ENCODE measurements around the gene MAP2K5. TPM values are rescaled to one million over a fixed set of nuclear protein-coding genes. Genes with fewer than 3 reads are reported as not detected.

The MAP2K5 gene
- total and polyA plus RNA-seq, 2 experiments from 2014 or later: 6.8 to 13.6 TPM

DNA sequence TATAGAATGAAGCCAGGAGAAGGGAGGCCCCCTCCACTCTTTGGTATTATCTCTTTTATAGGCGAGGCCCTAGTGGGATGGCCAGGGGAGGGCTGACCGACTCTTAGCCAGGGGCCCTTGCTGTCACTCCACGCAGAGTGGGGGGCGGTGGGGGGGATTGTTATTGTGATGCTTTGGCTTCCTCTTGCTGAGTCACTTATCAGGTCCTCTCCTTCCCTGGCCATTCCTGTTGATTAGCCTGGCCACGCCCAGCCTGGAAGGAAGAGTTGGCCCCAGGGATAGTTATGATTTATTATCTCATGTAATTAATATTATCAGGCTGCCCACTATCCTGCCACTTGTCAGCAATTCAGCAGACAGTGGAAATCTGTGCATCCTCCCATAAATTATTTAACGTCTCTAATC is 257.3 kb downstream of the MAP2K5 start:
- Histone ChIP-seq H3K9me3 (ENCODE audit: low read depth) (no peaks in the 10 kb centered on the region), H3K4me3 (no peak overlapping the region), H3K27ac (no peak overlapping the region), H3K4me1 (ENCODE audit: low read depth) (no peaks in the 10 kb centered on the region), H3K36me3 (no peaks in the 10 kb centered on the region), H3K27me3 (peaks cover 53% of the 10 kb centered on the region)
- no peak for DNase-seq (ENCODE audit: low read depth in 1 of 2, low spot score in 1 of 2)
- TF ChIP-seq CTCF (IDR thresholded peaks at IDR 0.05; ENCODE audit: low read depth, low read length): no peak

DNA sequence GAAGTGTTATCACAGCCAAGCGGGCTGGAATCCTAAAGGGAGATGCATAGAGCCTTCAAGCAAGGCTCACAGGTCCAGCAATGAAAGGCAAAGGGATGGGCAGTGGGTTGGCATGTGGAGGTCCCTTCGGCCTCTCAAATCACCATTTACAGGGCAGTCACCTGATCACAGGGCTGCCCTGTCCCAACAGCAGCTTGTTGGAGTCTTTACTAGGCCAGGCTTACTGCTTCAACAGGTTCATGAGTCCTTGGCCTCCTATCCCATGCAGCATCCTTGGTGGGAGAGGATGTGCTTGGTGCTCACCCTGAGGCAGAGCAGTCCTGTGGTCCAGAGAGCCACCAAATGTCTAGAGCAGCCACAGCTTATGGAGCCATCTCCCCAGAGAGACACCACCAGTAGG is 258.6 kb downstream of the MAP2K5 start:
- TF ChIP-seq CTCF (IDR thresholded peaks at IDR 0.05; ENCODE audit: low read depth, low read length): no peak
- no peak overlapping the region for H3K27ac ChIP-seq
- peaks cover 65% of the 10 kb centered on the region for H3K27me3 ChIP-seq
- no peak for DNase-seq (ENCODE audit: low read depth in 1 of 2, low spot score in 1 of 2)
- H3K4me3 ChIP-seq: no peak overlapping the region
- no peaks in the 10 kb centered on the region for H3K36me3 ChIP-seq
- no peaks in the 10 kb centered on the region for H3K4me1 ChIP-seq (ENCODE audit: low read depth)
- H3K9me3 ChIP-seq (ENCODE audit: low read depth): no peaks in the 10 kb centered on the region

- TF ChIP-seq CTCF (IDR thresholded peaks at IDR 0.05; ENCODE audit: low read depth, low read length): no peak
- Histone ChIP-seq H3K36me3 (no peaks in the 10 kb centered on the region), H3K27me3 (peaks cover 71% of the 10 kb centered on the region), H3K27ac (no peak overlapping the region), H3K4me1 (ENCODE audit: low read depth) (no peaks in the 10 kb centered on the region), H3K9me3 (ENCODE audit: low read depth) (no peaks in the 10 kb centered on the region), H3K4me3 (no peak overlapping the region)
- DNase-seq (ENCODE audit: low read depth in 1 of 2, low spot score in 1 of 2): no peak
Observed at GRCh38 chr15:67801926-67802914, 259.7 kb downstream of the MAP2K5 start.

DNA sequence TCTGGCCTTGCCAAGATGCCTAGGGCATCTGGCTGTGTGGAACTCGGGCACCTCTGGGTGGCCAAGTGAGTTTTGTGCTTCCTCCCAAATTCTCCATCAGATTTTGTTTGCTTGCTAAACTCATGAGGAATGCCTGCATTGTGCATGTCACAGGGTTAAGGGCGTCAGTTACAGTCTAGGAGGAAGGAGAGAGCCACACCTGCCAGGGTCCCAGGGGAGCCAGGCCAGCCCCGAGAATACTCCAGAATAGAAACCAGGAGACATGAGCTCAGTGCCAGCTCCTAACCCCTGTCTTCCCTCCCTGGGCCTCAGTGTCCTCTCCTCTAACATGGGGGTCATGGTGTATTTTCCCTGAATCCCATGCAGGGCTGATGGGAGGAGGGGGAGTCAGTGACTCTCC is 260.8 kb downstream of the MAP2K5 start:
- Histone ChIP-seq H3K27me3 (peaks cover 76% of the 10 kb centered on the region), H3K9me3 (ENCODE audit: low read depth) (no peaks in the 10 kb centered on the region), H3K4me3 (no peak overlapping the region), H3K4me1 (ENCODE audit: low read depth) (no peaks in the 10 kb centered on the region), H3K36me3 (no peaks in the 10 kb centered on the region), H3K27ac (no peak overlapping the region)
- TF ChIP-seq CTCF (IDR thresholded peaks at IDR 0.05; ENCODE audit: low read depth, low read length): no peak
- no peak for DNase-seq (ENCODE audit: low read depth in 1 of 2, low spot score in 1 of 2)

DNA sequence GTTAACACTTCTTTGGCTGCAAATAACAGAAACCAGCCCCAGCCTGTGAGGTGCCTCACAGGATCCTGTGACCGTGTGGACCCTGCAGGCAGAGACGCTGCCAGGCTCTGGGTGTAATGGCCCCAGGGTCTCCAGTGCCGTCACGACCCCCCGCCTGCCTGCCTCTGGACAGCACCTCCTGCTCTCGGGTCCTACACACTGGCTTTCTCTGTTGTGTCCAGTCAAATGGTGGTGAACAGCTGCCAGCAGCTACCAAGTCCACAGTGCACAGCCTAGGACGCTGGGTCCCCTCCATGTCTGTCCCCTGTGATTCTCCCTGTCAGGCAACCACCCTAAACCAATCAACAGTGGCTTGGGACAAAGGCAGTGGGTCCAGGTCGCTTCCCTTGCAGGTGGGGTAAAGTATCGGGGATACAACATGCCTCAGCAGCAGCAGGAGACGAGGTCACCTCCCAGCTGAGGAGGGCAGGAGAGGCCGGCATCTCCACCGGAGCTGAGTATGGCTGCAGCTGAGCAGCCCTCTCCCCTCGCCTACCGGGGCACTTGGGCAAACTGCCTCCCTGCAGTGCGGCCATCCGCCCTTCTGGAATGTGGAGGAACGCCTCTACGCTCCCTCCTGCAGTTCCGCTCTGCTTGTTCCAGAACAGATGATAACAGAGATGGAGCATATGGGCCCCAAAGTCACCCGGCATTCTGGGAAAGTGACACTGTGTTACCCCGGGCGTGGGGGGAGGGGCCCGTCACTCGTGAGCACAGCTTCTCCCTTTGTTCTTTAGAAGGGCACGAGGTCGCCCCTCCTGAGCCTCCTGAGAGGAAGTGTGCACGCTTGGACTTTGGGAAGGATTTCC is 261.7 kb downstream of the MAP2K5 start:
- Histone ChIP-seq H3K36me3 (no peaks in the 10 kb centered on the region), H3K4me1 (ENCODE audit: low read depth) (no peaks in the 10 kb centered on the region), H3K27me3 (peaks cover 85% of the 10 kb centered on the region), H3K9me3 (ENCODE audit: low read depth) (no peaks in the 10 kb centered on the region), H3K27ac (no peak overlapping the region), H3K4me3 (no peak overlapping the region)
- TF ChIP-seq CTCF (IDR thresholded peaks at IDR 0.05; ENCODE audit: low read depth, low read length): no peak
- DNase-seq (ENCODE audit: low read depth in 1 of 2, low spot score in 1 of 2): no peak

All from cardiac muscle cell (in vitro differentiated cells and primary cell).